ENCODE data around the gene RNF128.
"Not testable (repeated sequence)": the region's sequence is repeated elsewhere in the genome, so short reads cannot be mapped to it uniquely, and the experiment has no call there.

Gene RNF128

GRCh38 chrX:106748377-106748776 is 21.9 kb downstream of the RNF128 start:
- FAIRE-seq = no peak

GRCh38 chrX:106751407-106751806 is 24.9 kb downstream of the RNF128 start:
- no peak for FAIRE-seq

GRCh38 chrX:106752101-106752678 is 25.7 kb downstream of the RNF128 start:
- no peak for FAIRE-seq

- not testable (repeated sequence) for FAIRE-seq
Observed at GRCh38 chrX:106769288-106769687, 42.8 kb downstream of the RNF128 start.

- FAIRE-seq = peak; percentile 60
Observed at GRCh38 chrX:106774981-106775380, 48.5 kb downstream of the RNF128 start.

- FAIRE-seq = no peak
Observed at GRCh38 chrX:106780264-106780663, 53.8 kb downstream of the RNF128 start.

- FAIRE-seq = peak; percentile 62
Observed at GRCh38 chrX:106780664-106781377, 54.3 kb downstream of the RNF128 start.

GRCh38 chrX:106783716-106784115 is 57.2 kb downstream of the RNF128 start:
- no peak for FAIRE-seq

- FAIRE-seq = peak; percentile 96
Observed at GRCh38 chrX:106791495-106791894, 65.0 kb downstream of the RNF128 start.

GRCh38 chrX:106802063-106802387 is 75.5 kb downstream of the RNF128 start:
- FAIRE-seq = no peak

- peak; percentile 75 for FAIRE-seq
Observed at GRCh38 chrX:106802388-106803275, 76.1 kb downstream of the RNF128 start, which contains the start of gene TBC1D8B. Gene TBC1D8B (plus strand): TSS chrX:106802673. CDS start chrX:106802854, 181 bp downstream.

- peak; percentile 33 for FAIRE-seq
Observed at GRCh38 chrX:106811131-106811910, 84.8 kb downstream of the RNF128 start.

- FAIRE-seq = not testable (repeated sequence)
Observed at GRCh38 chrX:106812930-106813329, 86.4 kb downstream of the RNF128 start.

GRCh38 chrX:106814093-106814492 is 87.6 kb downstream of the RNF128 start:
- not testable (repeated sequence) for FAIRE-seq
